Progenitor cell of endocrine pancreas (in vitro differentiated cells): Measurements from ENCODE around the gene NMT1. TPM values are rescaled to one million over a fixed set of nuclear protein-coding genes. Genes with fewer than 3 reads are reported as not detected.

Experiments
- DNase-seq: peaks from one replicate; pipeline ENCODE4 v3.0.0; 2021; ENCODE audit warnings: low spot score; ENCODE audit not compliant: unreplicated experiment
- H3K27ac Mint-ChIP-seq: 2 replicates; pipeline ENCODE4 v1.8.0; 2021; ENCODE audit warnings: mild to moderate bottlenecking, moderate library complexity, mixed read lengths
- H3K27me3 Mint-ChIP-seq: 2 replicates; pipeline ENCODE4 v1.8.0; 2021; ENCODE audit warnings: mixed read lengths
- H3K36me3 Mint-ChIP-seq: 2 replicates; pipeline ENCODE4 v1.8.0; 2022; ENCODE audit warnings: mixed read lengths; ENCODE audit not compliant: insufficient read depth
- H3K4me1 Mint-ChIP-seq: 2 replicates; pipeline ENCODE4 v1.8.0; 2021; ENCODE audit warnings: low read depth, mixed read lengths
- H3K4me3 Mint-ChIP-seq: 2 replicates; pipeline ENCODE4 v1.8.0; 2021; ENCODE audit warnings: low read depth, mild to moderate bottlenecking, moderate library complexity, mixed read lengths
- H3K9me3 Mint-ChIP-seq: 2 replicates; pipeline ENCODE4 v1.8.0; 2021; ENCODE audit warnings: low read depth, mixed read lengths
- CTCF ChIP-seq: fragments of 200-600 bp; sonication (generic); IDR thresholded peaks from one replicate; pipeline ENCODE4 v1.5.0; 2021; ENCODE audit warnings: antibody characterized with exemption, mild to moderate bottlenecking; ENCODE audit not compliant: unreplicated experiment
- total RNA-seq: library from RNA; stranded (reverse); gene quantifications from 2 replicates; pipeline ENCODE4 v1.2.1, GENCODE V29; 2021

Gene NMT1
- total RNA-seq, 1 donor from 2014 or later: 97.4 TPM

- Mint-ChIP-seq H3K36me3 (no peaks in the 10 kb centered on the region), H3K27ac (peak overlapping the region; percentile 94), H3K4me1 (peaks cover 32% of the 10 kb centered on the region), H3K27me3 (peaks cover 26% of the 10 kb centered on the region), H3K4me3 (peak overlapping the region; percentile 81), H3K9me3 (no peaks in the 10 kb centered on the region)
- no peak for TF ChIP-seq CTCF
- DNase-seq: no peak
Measured at GRCh38 chr17:45018514-45018847, 42.6 kb upstream of the NMT1 start.

GRCh38 chr17:45018848-45019711 lies 42.0 kb upstream of the NMT1 start:
- Mint-ChIP-seq H3K36me3 (peaks cover 2% of the 10 kb centered on the region), H3K4me1 (peaks cover 32% of the 10 kb centered on the region), H3K9me3 (no peaks in the 10 kb centered on the region), H3K27me3 (peaks cover 26% of the 10 kb centered on the region), H3K4me3 (peak overlapping the region; percentile 81), H3K27ac (peak overlapping the region; percentile 94)
- peak; percentile 47 for DNase-seq
- TF ChIP-seq CTCF: peak; percentile 61

GRCh38 chr17:45020354-45021138 lies 40.6 kb upstream of the NMT1 start:
- Mint-ChIP-seq H3K27ac (peak overlapping the region; percentile 86), H3K9me3 (no peaks in the 10 kb centered on the region)
- TF ChIP-seq CTCF: no peak

GRCh38 chr17:45021607-45022287 lies 39.4 kb upstream of the NMT1 start:
- DNase-seq: peak; percentile 70
- TF ChIP-seq CTCF: peak; percentile 91
- Mint-ChIP-seq H3K4me1 (peaks cover 22% of the 10 kb centered on the region), H3K36me3 (peaks cover 3% of the 10 kb centered on the region), H3K27ac (peak overlapping the region; percentile 86), H3K4me3 (peak overlapping the region; percentile 51), H3K27me3 (peaks cover 26% of the 10 kb centered on the region), H3K9me3 (no peaks in the 10 kb centered on the region)

More at GRCh38 chr17:45020354-45021138, 40.6 kb upstream of the NMT1 start:
- Mint-ChIP-seq H3K36me3 (peaks cover 3% of the 10 kb centered on the region), H3K27me3 (peaks cover 26% of the 10 kb centered on the region), H3K4me3 (peak overlapping the region; percentile 49), H3K4me1 (peaks cover 32% of the 10 kb centered on the region)
- no peak for DNase-seq

GRCh38 chr17:45022288-45022648 lies 38.8 kb upstream of the NMT1 start:
- H3K4me3 Mint-ChIP-seq: no peak overlapping the region
- H3K9me3 Mint-ChIP-seq: no peaks in the 10 kb centered on the region
- no peak overlapping the region for H3K27ac Mint-ChIP-seq
- TF ChIP-seq CTCF: peak; percentile 3
- peaks cover 26% of the 10 kb centered on the region for H3K27me3 Mint-ChIP-seq
- no peak for DNase-seq
- peaks cover 3% of the 10 kb centered on the region for H3K36me3 Mint-ChIP-seq
- H3K4me1 Mint-ChIP-seq: peaks cover 20% of the 10 kb centered on the region
